Hepatocyte (in vitro differentiated cells): ENCODE measurements around the gene MEIS2.

Experiments used
- EZH2 ChIP-seq: fragments of 200-600 bp; sonication (generic); IDR thresholded peaks from 2 replicates; pipeline ENCODE4 v1.6.1; 2016; ENCODE audit warnings: antibody characterized with exemption, mild to moderate bottlenecking, borderline replicate concordance
- EZH2phosphoT487 ChIP-seq: fragments of 200-600 bp; sonication (generic); IDR thresholded peaks from one replicate; pipeline ENCODE4 v1.6.1; 2018; ENCODE audit warnings: antibody characterized with exemption, mild to moderate bottlenecking, low read depth, moderate library complexity; ENCODE audit not compliant: unreplicated experiment, severe bottlenecking
- TF ChIP-seq, protein P1 (sequence below): fragments of 200-600 bp; sonication (generic); IDR thresholded peaks from 2 replicates; pipeline ENCODE4 v1.5.1; 2016; ENCODE audit warnings: antibody characterized with exemption, mild to moderate bottlenecking; ENCODE audit not compliant: poor library complexity

DNA sequence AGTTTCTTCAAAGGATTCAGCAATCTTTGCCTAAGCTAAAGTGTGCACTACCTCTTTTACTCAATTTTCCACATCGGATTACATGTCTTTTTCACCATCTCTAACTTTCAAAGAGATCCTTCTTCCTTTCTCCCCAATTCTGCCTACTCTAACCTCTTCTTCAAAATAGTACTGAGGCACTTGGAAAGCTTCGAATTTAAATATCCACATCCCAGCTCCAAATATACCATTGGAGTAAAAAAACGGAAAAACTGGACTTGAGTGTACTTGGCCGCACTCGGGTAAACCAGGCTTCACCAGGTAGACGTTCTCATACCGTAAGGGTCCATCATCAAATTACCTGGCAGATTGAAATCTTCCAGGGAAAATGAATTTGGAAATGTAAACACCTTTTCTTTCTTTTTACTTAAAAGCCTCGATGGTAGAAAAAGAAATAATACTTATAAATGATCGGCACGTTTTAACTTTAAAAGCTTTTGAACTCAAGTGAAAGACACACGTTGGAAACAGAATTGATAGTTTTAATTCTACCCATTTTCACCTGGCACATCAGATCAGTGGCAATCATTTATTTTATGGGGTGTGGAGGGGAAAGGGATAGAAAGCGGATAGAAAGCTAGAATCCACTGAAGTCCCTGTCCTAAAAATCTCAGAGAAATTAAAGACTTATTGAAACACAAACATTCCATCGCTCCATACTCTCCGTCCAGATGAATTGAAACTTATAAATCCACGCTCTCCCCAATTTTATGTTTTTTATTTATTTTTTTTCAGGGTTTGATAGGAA is 8.2 kb upstream of the MEIS2 start:
- TF ChIP-seq, protein P1, sequence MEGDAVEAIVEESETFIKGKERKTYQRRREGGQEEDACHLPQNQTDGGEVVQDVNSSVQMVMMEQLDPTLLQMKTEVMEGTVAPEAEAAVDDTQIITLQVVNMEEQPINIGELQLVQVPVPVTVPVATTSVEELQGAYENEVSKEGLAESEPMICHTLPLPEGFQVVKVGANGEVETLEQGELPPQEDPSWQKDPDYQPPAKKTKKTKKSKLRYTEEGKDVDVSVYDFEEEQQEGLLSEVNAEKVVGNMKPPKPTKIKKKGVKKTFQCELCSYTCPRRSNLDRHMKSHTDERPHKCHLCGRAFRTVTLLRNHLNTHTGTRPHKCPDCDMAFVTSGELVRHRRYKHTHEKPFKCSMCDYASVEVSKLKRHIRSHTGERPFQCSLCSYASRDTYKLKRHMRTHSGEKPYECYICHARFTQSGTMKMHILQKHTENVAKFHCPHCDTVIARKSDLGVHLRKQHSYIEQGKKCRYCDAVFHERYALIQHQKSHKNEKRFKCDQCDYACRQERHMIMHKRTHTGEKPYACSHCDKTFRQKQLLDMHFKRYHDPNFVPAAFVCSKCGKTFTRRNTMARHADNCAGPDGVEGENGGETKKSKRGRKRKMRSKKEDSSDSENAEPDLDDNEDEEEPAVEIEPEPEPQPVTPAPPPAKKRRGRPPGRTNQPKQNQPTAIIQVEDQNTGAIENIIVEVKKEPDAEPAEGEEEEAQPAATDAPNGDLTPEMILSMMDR, result no peak
- TF ChIP-seq EZH2 (peak; percentile 70), EZH2phosphoT487 (peak; percentile 41)
